ENCODE results near the gene KRTAP1-3.

KRTAP1-3 gene

DNA sequence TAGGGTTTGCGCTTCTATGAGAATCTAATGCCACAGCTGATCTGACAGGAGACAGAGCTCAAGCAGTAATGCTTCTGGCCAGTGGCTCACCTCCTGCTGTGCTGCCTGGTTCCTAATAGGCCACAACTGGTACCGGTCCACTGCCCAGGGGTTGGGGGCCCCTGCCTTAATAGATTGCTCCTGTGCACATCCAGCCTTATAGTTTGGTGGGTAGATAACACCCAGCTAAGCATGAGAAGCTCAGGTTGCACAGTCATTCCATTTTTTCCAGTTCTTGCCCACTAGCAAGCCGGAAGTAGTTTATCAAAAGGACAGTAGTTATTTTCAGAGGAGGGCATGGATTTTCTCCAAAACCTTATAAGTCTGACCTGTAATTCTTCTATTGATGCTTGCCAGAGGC lies 15.3 kb downstream of the KRTAP1-3 start:
- H3K4me3 ChIP-seq = no peak overlapping the region
- H3K27ac ChIP-seq = no peak overlapping the region
- no peak for DNase-seq (ENCODE audit: low spot score)
- TF ChIP-seq, protein P1, sequence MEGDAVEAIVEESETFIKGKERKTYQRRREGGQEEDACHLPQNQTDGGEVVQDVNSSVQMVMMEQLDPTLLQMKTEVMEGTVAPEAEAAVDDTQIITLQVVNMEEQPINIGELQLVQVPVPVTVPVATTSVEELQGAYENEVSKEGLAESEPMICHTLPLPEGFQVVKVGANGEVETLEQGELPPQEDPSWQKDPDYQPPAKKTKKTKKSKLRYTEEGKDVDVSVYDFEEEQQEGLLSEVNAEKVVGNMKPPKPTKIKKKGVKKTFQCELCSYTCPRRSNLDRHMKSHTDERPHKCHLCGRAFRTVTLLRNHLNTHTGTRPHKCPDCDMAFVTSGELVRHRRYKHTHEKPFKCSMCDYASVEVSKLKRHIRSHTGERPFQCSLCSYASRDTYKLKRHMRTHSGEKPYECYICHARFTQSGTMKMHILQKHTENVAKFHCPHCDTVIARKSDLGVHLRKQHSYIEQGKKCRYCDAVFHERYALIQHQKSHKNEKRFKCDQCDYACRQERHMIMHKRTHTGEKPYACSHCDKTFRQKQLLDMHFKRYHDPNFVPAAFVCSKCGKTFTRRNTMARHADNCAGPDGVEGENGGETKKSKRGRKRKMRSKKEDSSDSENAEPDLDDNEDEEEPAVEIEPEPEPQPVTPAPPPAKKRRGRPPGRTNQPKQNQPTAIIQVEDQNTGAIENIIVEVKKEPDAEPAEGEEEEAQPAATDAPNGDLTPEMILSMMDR (IDR thresholded peaks at IDR 0.05) = no peak

DNA sequence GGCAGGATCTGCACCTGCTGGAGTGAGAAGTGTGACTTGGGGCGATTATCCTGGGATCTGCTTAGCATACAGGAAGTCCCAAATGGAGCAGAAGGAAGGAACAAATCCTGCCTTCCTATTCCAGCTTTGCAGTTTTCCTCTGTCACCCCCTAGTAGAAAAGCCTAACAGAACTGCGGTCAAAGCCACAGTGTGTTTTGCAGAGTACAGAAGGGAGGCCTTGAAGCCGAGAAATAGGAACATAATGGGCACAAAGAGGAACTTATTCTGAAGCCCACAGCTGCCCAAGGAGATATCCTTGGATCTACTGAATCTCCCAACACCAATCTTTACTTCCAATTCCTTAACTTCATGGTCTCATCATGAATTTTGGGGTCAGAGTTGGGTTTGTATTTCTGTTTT lies 16.1 kb downstream of the KRTAP1-3 start:
- Histone ChIP-seq H3K4me3 (no peak overlapping the region), H3K27ac (no peak overlapping the region)
- TF ChIP-seq, protein P1 (IDR thresholded peaks at IDR 0.05) = no peak
- no peak for DNase-seq (ENCODE audit: low spot score)

DNA sequence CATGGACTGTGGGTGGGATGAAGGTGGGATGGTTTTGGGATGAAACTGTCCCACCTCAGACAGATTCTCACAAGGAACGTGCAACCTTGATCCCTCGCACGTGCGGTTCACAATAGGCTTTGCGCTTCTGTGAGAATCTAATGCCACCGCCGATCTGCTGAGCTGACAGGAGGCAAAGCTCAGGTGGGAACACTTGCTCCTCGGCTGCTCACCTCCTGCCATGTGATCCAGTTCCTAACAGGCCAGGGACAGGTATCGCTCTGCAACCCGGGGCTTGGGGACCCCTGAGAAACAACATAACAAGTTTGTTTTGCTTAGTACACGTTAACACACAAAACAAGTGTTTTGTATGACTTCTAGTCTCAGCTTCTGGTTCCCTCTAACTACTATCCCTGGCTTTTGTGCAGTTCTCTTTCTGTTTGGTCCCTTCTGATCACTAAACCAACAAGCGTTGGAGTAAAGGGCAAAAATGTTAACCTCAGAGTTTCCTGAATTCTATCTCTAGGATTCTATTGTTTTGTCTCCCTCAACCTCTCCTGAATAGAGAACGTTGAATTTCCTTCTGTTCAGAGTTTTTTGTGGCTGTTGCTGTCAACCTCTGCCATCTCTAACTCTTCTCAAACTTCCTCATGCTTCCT lies 18.0 kb downstream of the KRTAP1-3 start:
- H3K27ac ChIP-seq = no peak overlapping the region
- no peak for DNase-seq (ENCODE audit: low spot score)
- TF ChIP-seq, protein P1 (IDR thresholded peaks at IDR 0.05) = no peak
- no peak overlapping the region for H3K4me3 ChIP-seq

DNA sequence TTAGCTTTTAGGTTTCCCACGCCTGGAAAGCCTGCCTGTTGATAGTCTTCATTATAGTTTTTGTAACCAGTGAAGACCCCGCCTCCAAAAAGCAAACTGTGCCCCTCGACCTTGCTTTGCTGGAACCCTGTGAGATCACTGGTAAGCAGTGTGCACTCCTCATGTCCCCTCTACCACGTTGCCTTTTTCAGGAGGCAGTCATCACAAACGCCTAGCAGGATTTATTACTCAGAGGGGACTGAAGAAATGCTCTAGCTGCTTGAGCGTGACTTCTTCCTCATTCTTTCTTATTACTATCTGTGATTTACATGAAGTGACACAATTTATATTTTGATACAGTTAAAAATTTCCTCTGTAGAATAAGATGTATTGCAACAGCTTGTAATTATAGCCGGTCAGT lies 19.2 kb downstream of the KRTAP1-3 start:
- H3K4me3 ChIP-seq = no peak overlapping the region
- TF ChIP-seq, protein P1 (IDR thresholded peaks at IDR 0.05) = no peak
- no peak overlapping the region for H3K27ac ChIP-seq
- no peak for DNase-seq (ENCODE audit: low spot score)

DNA sequence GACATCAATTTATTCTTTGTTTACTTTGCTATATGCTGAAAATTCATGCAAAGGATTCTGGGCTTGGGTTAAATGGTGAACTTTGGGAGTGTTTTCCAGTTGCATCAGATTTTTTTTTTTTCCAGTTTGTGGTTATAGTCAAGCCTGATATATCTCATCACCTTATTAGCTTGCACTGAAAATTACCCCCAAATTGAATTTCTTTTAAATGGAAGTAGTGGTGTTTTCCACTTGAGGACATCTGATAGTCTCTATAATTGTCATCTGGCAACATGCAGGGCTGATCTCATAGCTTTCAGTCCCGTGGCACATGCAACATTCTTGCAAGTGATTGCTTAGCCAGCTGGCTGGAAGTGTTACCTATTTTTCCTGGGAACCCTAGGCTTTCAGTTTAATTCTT lies 21.1 kb downstream of the KRTAP1-3 start:
- TF ChIP-seq, protein P1 (IDR thresholded peaks at IDR 0.05) = no peak
- Histone ChIP-seq H3K4me3 (no peak overlapping the region), H3K27ac (no peak overlapping the region)
- no peak for DNase-seq (ENCODE audit: low spot score)

DNA sequence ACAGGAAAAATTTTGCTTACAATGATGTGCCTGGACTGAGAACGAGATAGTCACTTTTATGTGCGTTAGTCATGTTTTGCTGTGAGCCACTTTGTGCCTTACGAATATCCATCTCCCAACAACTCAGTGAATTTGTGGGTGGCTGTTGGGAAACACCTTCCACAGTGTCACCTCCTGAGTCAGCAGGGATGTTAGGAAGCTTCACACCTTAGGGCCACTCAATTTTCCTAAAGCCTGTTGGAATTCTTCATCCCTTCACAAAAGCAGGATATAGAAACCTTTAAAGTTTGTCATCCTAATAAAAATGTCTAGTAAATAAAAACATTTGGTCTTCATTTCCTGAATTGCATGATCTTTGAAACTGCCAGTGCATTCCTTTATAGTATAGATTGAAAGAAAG lies 21.5 kb downstream of the KRTAP1-3 start:
- no peak for DNase-seq (ENCODE audit: low spot score)
- no peak overlapping the region for H3K27ac ChIP-seq
- TF ChIP-seq, protein P1 (IDR thresholded peaks at IDR 0.05) = no peak

DNA sequence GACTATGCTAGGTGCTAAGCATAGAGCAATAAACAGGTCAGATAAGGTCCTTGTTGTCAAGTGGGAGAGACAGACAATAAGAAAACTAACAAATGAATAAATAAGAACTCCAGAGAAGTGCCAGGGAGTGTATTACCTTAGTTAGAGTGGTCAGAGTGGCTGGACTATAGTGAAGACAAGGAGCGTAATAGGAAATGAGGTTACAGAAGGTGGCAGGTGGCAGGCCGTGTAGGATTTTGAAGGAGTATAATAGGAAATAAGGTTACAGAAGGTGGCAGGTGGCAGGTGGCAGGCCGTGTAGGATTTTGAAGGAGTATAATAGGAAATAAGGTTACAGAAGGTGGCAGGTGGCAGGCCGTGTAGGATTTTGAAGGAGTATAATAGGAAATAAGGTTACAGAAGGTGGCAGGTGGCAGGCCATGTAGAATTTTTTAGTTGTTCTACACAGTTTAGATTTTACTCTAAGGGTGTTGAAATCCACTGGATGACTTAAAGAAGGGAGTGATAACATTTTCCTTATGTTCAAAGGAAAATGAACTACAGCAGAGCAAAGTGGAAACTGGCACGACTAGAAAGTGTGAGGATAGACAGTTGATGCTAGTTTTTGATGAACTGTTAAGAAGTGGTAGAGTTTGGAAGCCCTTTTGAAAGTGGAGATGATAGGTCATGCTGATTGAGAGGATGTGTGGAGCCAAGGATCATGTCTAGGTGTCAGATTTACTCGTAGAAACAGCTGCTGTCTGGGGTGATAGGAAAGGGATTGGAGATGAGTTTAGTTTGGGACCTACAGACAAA lies 22.2 kb downstream of the KRTAP1-3 start:
- Histone ChIP-seq H3K27ac (no peak overlapping the region), H3K4me3 (no peak overlapping the region)
- TF ChIP-seq, protein P1 (IDR thresholded peaks at IDR 0.05) = no peak
- no peak for DNase-seq (ENCODE audit: low spot score)

More for the DNA sequence above, 21.5 kb downstream of the KRTAP1-3 start:
- H3K4me3 ChIP-seq = no peak overlapping the region
